IPS DF 6.9 (cell line): Measurements from ENCODE around the gene ALG8.

Experiments
- DNase-seq: peaks from one replicate; pipeline ENCODE4 v3.0.0-alpha.2; 2013; ENCODE audit warnings: low read depth, low spot score
- H3K27ac ChIP-seq: one replicate; pipeline ENCODE4 v1.5.1; 2013; ENCODE audit warnings: low read length, control low read depth
- H3K27me3 ChIP-seq: 2 replicates; pipeline ENCODE4 v1.6.1; 2013; ENCODE audit warnings: mild to moderate bottlenecking, low read length; ENCODE audit not compliant: control insufficient read depth, insufficient read depth
- H3K36me3 ChIP-seq: 2 replicates; pipeline ENCODE4 v1.6.1; 2013; ENCODE audit warnings: low read length; ENCODE audit not compliant: control insufficient read depth, insufficient read depth
- H3K4me1 ChIP-seq: 2 replicates; pipeline ENCODE4 v1.6.1; 2013; ENCODE audit warnings: low read length; ENCODE audit not compliant: control insufficient read depth, insufficient read depth
- H3K4me3 ChIP-seq: 2 replicates; pipeline ENCODE4 v1.5.1; 2013; ENCODE audit warnings: mild to moderate bottlenecking, low read length
- H3K9me3 ChIP-seq: 2 replicates; pipeline ENCODE4 v1.6.1; 2013; ENCODE audit warnings: low read length, inconsistent platforms; ENCODE audit not compliant: control insufficient read depth, insufficient read depth
- WGBS: extraction: QIAGEN DNeasy Blood & Tissue Kit; methylation state at CpG from one replicate; pipeline ENCODE4 v1.1.7; 2013; ENCODE audit warnings: mixed read lengths, missing lambda C conversion rate; ENCODE audit not compliant: insufficient read length, insufficient coverage; 5-methylcytosine and 5-hydroxymethylcytosine counted together

ALG8 gene

GRCh38 chr11:78070621-78071020 lies 68.8 kb downstream of the ALG8 start:
- Histone ChIP-seq H3K4me3 (no peak overlapping the region), H3K27ac (no peak overlapping the region), H3K9me3 (no peaks in the 10 kb centered on the region), H3K36me3 (peaks cover 2% of the 10 kb centered on the region; the same call in 1 of the 2 replicates), H3K27me3 (no peaks in the 10 kb centered on the region), H3K4me1 (no peaks in the 10 kb centered on the region)
- DNase-seq, result no peak
- no CpG with 5 or more reads among the region's 2 CpGs for WGBS

- Histone ChIP-seq H3K4me3 (no peak overlapping the region), H3K4me1 (no peaks in the 10 kb centered on the region), H3K27ac (no peak overlapping the region), H3K27me3 (no peaks in the 10 kb centered on the region), H3K9me3 (no peaks in the 10 kb centered on the region), H3K36me3 (peaks cover 2% of the 10 kb centered on the region; the same call in 1 of the 2 replicates)
- no peak for DNase-seq
- no CpG with 5 or more reads among the region's 2 CpGs for WGBS
Measured at GRCh38 chr11:78069465-78069864, 70.0 kb downstream of the ALG8 start.

- WGBS, result no CpG with 5 or more reads among the region's 4 CpGs
Measured at GRCh38 chr11:78067704-78068103, 71.7 kb downstream of the ALG8 start.

GRCh38 chr11:78066471-78066870 lies 73.0 kb downstream of the ALG8 start:
- H3K9me3 ChIP-seq, result no peaks in the 10 kb centered on the region
- no peak for DNase-seq
- no peak overlapping the region for H3K27ac ChIP-seq
- no peaks in the 10 kb centered on the region for H3K4me1 ChIP-seq
- no peaks in the 10 kb centered on the region for H3K27me3 ChIP-seq
- no peak overlapping the region for H3K4me3 ChIP-seq
- no peaks in the 10 kb centered on the region; the same call in 1 of the 2 replicates for H3K36me3 ChIP-seq
- no CpG with 5 or more reads among the region's 2 CpGs for WGBS

More at GRCh38 chr11:78067704-78068103, 71.7 kb downstream of the ALG8 start:
- DNase-seq, result no peak
- no peaks in the 10 kb centered on the region for H3K27me3 ChIP-seq
- H3K9me3 ChIP-seq, result no peaks in the 10 kb centered on the region
- H3K27ac ChIP-seq, result no peak overlapping the region
- peaks cover 2% of the 10 kb centered on the region; the same call in 1 of the 2 replicates for H3K36me3 ChIP-seq
- H3K4me1 ChIP-seq, result no peaks in the 10 kb centered on the region
- no peak overlapping the region for H3K4me3 ChIP-seq

- Histone ChIP-seq H3K27me3 (no peaks in the 10 kb centered on the region), H3K9me3 (no peaks in the 10 kb centered on the region), H3K27ac (no peak overlapping the region), H3K4me3 (no peak overlapping the region), H3K4me1 (no peaks in the 10 kb centered on the region), H3K36me3 (no peaks in the 10 kb centered on the region; the same call in 1 of the 2 replicates)
- WGBS, result no CpG with 5 or more reads among the region's 2 CpGs
- no peak for DNase-seq
Measured at GRCh38 chr11:78065203-78065602, 74.2 kb downstream of the ALG8 start.

GRCh38 chr11:78063440-78064181 lies 75.8 kb downstream of the ALG8 start, which contains the start of gene THRSP:
Gene THRSP (plus strand): TSS chr11:78063861. CDS start chr11:78063882, 21 bp downstream.
- Histone ChIP-seq H3K27me3 (no peaks in the 10 kb centered on the region), H3K9me3 (no peaks in the 10 kb centered on the region), H3K36me3 (no peaks in the 10 kb centered on the region), H3K4me1 (no peaks in the 10 kb centered on the region), H3K4me3 (no peak within 1 kb of the TSS), H3K27ac (no peak within 1 kb of the TSS)
- no peak for DNase-seq
- no CpG with 5 or more reads among the region's 14 CpGs for WGBS

- no peak for DNase-seq
- H3K36me3 ChIP-seq, result no peaks in the 10 kb centered on the region
- WGBS, result no CpG with 5 or more reads among the region's 2 CpGs
- no peaks in the 10 kb centered on the region for H3K4me1 ChIP-seq
- no peak overlapping the region for H3K27ac ChIP-seq
- no peaks in the 10 kb centered on the region for H3K9me3 ChIP-seq
- H3K27me3 ChIP-seq, result no peaks in the 10 kb centered on the region
- H3K4me3 ChIP-seq, result no peak overlapping the region
Measured at GRCh38 chr11:78062671-78063070, 76.8 kb downstream of the ALG8 start.

GRCh38 chr11:78061921-78062311 lies 77.5 kb downstream of the ALG8 start:
- Histone ChIP-seq H3K9me3 (no peaks in the 10 kb centered on the region), H3K36me3 (no peaks in the 10 kb centered on the region), H3K27me3 (no peaks in the 10 kb centered on the region), H3K4me1 (no peaks in the 10 kb centered on the region), H3K4me3 (no peak overlapping the region), H3K27ac (no peak overlapping the region)
- WGBS, result no CpG with 5 or more reads among the region's 4 CpGs
- DNase-seq, result no peak

GRCh38 chr11:78061088-78061920 lies 78.1 kb downstream of the ALG8 start:
- Histone ChIP-seq H3K9me3 (no peaks in the 10 kb centered on the region), H3K4me3 (no peak overlapping the region), H3K27me3 (no peaks in the 10 kb centered on the region), H3K4me1 (no peaks in the 10 kb centered on the region), H3K36me3 (no peaks in the 10 kb centered on the region), H3K27ac (no peak overlapping the region)
- DNase-seq, result no peak
- WGBS, result no CpG with 5 or more reads among the region's 4 CpGs

GRCh38 chr11:78060533-78060932 lies 78.9 kb downstream of the ALG8 start:
- WGBS, result no CpG with 5 or more reads among the region's 8 CpGs
- H3K4me1 ChIP-seq, result no peaks in the 10 kb centered on the region
- no peak overlapping the region for H3K27ac ChIP-seq
- H3K36me3 ChIP-seq, result no peaks in the 10 kb centered on the region
- no peak for DNase-seq
- no peaks in the 10 kb centered on the region for H3K27me3 ChIP-seq
- H3K9me3 ChIP-seq, result no peaks in the 10 kb centered on the region
- H3K4me3 ChIP-seq, result no peak overlapping the region
